ENCODE measurements around the gene PPP3CB. TPM values are rescaled to one million over a fixed set of nuclear protein-coding genes. Genes with fewer than 3 reads are reported as not detected.

PPP3CB gene
- total RNA-seq, 1 donor from 2014 or later = 42.4 TPM

DNA sequence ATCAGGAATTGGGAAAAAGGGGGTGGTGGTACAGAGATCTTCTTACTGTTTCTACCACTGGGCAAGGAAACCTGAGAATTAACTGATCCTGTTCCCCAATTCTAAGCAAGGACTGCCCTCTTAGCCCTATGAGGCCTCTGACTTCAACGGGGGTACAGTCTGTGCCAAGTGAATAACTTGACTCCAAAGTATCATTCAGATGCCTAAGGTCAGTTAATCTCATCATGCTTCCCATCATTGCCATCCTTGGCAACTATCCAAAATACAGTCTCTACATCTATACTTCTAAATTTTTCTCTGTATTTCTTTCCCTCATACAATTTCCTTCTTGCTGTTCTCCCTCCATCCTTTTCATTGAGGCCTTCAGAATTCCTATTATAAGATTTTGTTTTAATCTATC lies 10.5 kb downstream of the PPP3CB start:
- no peak for DNase-seq (ENCODE audit: extremely low spot score, unreplicated experiment)
- H3K27me3 Mint-ChIP-seq = no peaks in the 10 kb centered on the region
- no peak overlapping the region for H3K27ac Mint-ChIP-seq
- no peaks in the 10 kb centered on the region for H3K4me1 Mint-ChIP-seq (ENCODE audit: unreplicated experiment)
- no peaks in the 10 kb centered on the region for H3K9me3 Mint-ChIP-seq
- no peak overlapping the region for H3K4me3 Mint-ChIP-seq
- peaks cover 26% of the 10 kb centered on the region for H3K36me3 Mint-ChIP-seq
- TF ChIP-seq, protein P1, sequence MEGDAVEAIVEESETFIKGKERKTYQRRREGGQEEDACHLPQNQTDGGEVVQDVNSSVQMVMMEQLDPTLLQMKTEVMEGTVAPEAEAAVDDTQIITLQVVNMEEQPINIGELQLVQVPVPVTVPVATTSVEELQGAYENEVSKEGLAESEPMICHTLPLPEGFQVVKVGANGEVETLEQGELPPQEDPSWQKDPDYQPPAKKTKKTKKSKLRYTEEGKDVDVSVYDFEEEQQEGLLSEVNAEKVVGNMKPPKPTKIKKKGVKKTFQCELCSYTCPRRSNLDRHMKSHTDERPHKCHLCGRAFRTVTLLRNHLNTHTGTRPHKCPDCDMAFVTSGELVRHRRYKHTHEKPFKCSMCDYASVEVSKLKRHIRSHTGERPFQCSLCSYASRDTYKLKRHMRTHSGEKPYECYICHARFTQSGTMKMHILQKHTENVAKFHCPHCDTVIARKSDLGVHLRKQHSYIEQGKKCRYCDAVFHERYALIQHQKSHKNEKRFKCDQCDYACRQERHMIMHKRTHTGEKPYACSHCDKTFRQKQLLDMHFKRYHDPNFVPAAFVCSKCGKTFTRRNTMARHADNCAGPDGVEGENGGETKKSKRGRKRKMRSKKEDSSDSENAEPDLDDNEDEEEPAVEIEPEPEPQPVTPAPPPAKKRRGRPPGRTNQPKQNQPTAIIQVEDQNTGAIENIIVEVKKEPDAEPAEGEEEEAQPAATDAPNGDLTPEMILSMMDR (conservative IDR thresholded peaks at IDR 0.05) = no peak

GRCh38 chr10:73480158-73480557 lies 15.7 kb downstream of the PPP3CB start:
- no peak for DNase-seq (ENCODE audit: extremely low spot score, unreplicated experiment)
- Mint-ChIP-seq H3K4me1 (ENCODE audit: unreplicated experiment) (no peaks in the 10 kb centered on the region), H3K4me3 (no peak overlapping the region), H3K27me3 (no peaks in the 10 kb centered on the region), H3K27ac (no peak overlapping the region), H3K9me3 (no peaks in the 10 kb centered on the region), H3K36me3 (peaks cover 16% of the 10 kb centered on the region)
- TF ChIP-seq, protein P1 (conservative IDR thresholded peaks at IDR 0.05) = no peak

DNA sequence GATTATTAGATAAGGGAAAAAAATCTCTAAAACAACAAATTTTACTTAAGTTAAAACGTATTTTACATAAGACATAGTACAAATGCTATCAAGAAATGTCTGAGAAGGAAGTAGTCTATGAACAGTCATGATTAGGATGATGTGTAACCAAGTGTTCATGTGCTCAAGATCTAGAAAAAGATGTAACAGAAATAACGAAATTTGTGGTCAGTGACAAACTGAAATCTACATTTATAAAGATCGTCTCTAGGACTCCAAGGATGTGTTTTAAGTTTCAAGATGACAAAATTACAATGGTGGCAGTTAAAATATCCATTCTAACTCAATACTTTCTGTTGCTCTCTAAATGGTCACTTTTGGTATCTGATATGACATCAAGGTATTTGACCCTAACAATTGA lies 17.2 kb downstream of the PPP3CB start:
- no peak overlapping the region for H3K4me3 Mint-ChIP-seq
- peaks cover 19% of the 10 kb centered on the region for H3K36me3 Mint-ChIP-seq
- no peaks in the 10 kb centered on the region for H3K4me1 Mint-ChIP-seq (ENCODE audit: unreplicated experiment)
- H3K27ac Mint-ChIP-seq = no peak overlapping the region
- no peaks in the 10 kb centered on the region for H3K9me3 Mint-ChIP-seq
- DNase-seq (ENCODE audit: extremely low spot score, unreplicated experiment) = no peak
- TF ChIP-seq, protein P1 (conservative IDR thresholded peaks at IDR 0.05) = no peak
- H3K27me3 Mint-ChIP-seq = no peaks in the 10 kb centered on the region

DNA sequence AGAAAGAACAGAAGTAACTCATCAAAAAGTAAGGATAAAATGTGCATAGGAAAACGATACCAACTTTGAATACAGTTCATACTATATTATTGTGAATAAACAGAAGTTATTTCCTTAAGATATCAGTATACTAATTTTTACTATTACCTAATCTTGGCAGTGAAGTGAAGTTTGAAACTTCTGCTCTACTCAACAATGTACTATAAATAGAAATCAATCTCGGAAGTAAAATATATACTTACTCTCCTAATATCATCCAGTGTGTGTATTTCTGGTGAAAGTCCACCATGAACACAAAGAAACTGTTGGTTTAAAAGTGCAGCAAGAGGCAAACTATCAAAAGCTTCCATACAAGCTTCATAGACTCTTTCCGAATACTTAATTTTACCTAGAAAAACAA lies 24.6 kb downstream of the PPP3CB start:
- no peak overlapping the region for H3K4me3 Mint-ChIP-seq
- H3K27me3 Mint-ChIP-seq = no peaks in the 10 kb centered on the region
- DNase-seq (ENCODE audit: extremely low spot score, unreplicated experiment) = no peak
- H3K27ac Mint-ChIP-seq = no peak overlapping the region
- TF ChIP-seq, protein P1 (conservative IDR thresholded peaks at IDR 0.05) = no peak
- H3K9me3 Mint-ChIP-seq = no peaks in the 10 kb centered on the region
- H3K4me1 Mint-ChIP-seq (ENCODE audit: unreplicated experiment) = no peaks in the 10 kb centered on the region
- H3K36me3 Mint-ChIP-seq = peaks cover 25% of the 10 kb centered on the region

GRCh38 chr10:73469579-73469978 lies 26.2 kb downstream of the PPP3CB start:
- TF ChIP-seq, protein P1 (conservative IDR thresholded peaks at IDR 0.05) = no peak

GRCh38 chr10:73467206-73467605 lies 28.6 kb downstream of the PPP3CB start:
- no peaks in the 10 kb centered on the region for H3K4me1 Mint-ChIP-seq (ENCODE audit: unreplicated experiment)
- H3K27me3 Mint-ChIP-seq = no peaks in the 10 kb centered on the region
- peaks cover 27% of the 10 kb centered on the region for H3K36me3 Mint-ChIP-seq
- no peak overlapping the region for H3K27ac Mint-ChIP-seq
- no peaks in the 10 kb centered on the region for H3K9me3 Mint-ChIP-seq
- no peak for DNase-seq (ENCODE audit: extremely low spot score, unreplicated experiment)
- TF ChIP-seq, protein P1 (conservative IDR thresholded peaks at IDR 0.05) = no peak
- no peak overlapping the region for H3K4me3 Mint-ChIP-seq

More at GRCh38 chr10:73469579-73469978, 26.2 kb downstream of the PPP3CB start:
- peaks cover 18% of the 10 kb centered on the region for H3K36me3 Mint-ChIP-seq
- no peak for DNase-seq (ENCODE audit: extremely low spot score, unreplicated experiment)
- H3K27me3 Mint-ChIP-seq = no peaks in the 10 kb centered on the region
- no peak overlapping the region for H3K4me3 Mint-ChIP-seq
- no peaks in the 10 kb centered on the region for H3K9me3 Mint-ChIP-seq
- H3K27ac Mint-ChIP-seq = no peak overlapping the region
- H3K4me1 Mint-ChIP-seq (ENCODE audit: unreplicated experiment) = no peaks in the 10 kb centered on the region
